Femur (tissue), 1 donor: ENCODE measurements around the gene C13orf42.

Experiments
- DNase-seq: peaks from one replicate; pipeline ENCODE4 v3.0.0-alpha.2; 2017

Gene C13orf42

GRCh38 chr13:51064753-51065152 lies 46.3 kb downstream of the C13orf42 start:
- no peak for DNase-seq

- DNase-seq, result no peak
Measured at GRCh38 chr13:51063909-51064308, 47.2 kb downstream of the C13orf42 start.

- peak; percentile 4 for DNase-seq
Measured at GRCh38 chr13:51058461-51059167, 52.5 kb downstream of the C13orf42 start.

- DNase-seq, result no peak
Measured at GRCh38 chr13:51057906-51058305, 53.2 kb downstream of the C13orf42 start.

- DNase-seq, result peak; percentile 1
Measured at GRCh38 chr13:51057001-51057400, 54.1 kb downstream of the C13orf42 start.

- no peak for DNase-seq
Measured at GRCh38 chr13:51052581-51052980, 58.5 kb downstream of the C13orf42 start.

GRCh38 chr13:51050021-51050830 lies 60.8 kb downstream of the C13orf42 start:
- DNase-seq, result no peak

- DNase-seq, result no peak
Measured at GRCh38 chr13:51048616-51049015, 62.5 kb downstream of the C13orf42 start.

GRCh38 chr13:51048166-51048461 lies 63.0 kb downstream of the C13orf42 start:
- DNase-seq, result no peak

GRCh38 chr13:51047434-51048165 lies 63.5 kb downstream of the C13orf42 start:
- no peak for DNase-seq

GRCh38 chr13:51045451-51045850 lies 65.6 kb downstream of the C13orf42 start:
- DNase-seq, result no peak

GRCh38 chr13:51044023-51044665 lies 66.9 kb downstream of the C13orf42 start:
- no peak for DNase-seq

- no peak for DNase-seq
Measured at GRCh38 chr13:51043310-51043709, 67.8 kb downstream of the C13orf42 start.

- DNase-seq, result no peak
Measured at GRCh38 chr13:51041710-51042109, 69.4 kb downstream of the C13orf42 start.

- DNase-seq, result no peak
Measured at GRCh38 chr13:51041126-51041525, 69.9 kb downstream of the C13orf42 start.

- no peak for DNase-seq
Measured at GRCh38 chr13:51040431-51040830, 70.6 kb downstream of the C13orf42 start.

GRCh38 chr13:51036418-51036817 lies 74.7 kb downstream of the C13orf42 start:
- DNase-seq, result no peak

- no peak for DNase-seq
Measured at GRCh38 chr13:51035978-51036377, 75.1 kb downstream of the C13orf42 start.

- DNase-seq, result no peak
Measured at GRCh38 chr13:51035469-51035868, 75.6 kb downstream of the C13orf42 start.

- DNase-seq, result no peak
Measured at GRCh38 chr13:51034906-51035305, 76.2 kb downstream of the C13orf42 start.

GRCh38 chr13:51033421-51034185 lies 77.5 kb downstream of the C13orf42 start:
- DNase-seq, result no peak

- DNase-seq, result no peak
Measured at GRCh38 chr13:51032831-51033230, 78.2 kb downstream of the C13orf42 start.
